NCI-H1436 treated with DMSO at 0.1 percent for 48 hours (cell line): Measurements from ENCODE around the gene IER5L.
"Not testable (repeated sequence)": the region's sequence is repeated elsewhere in the genome, so short reads cannot be mapped to it uniquely, and the experiment has no call there.

Experiments
- DNase-seq: peaks from one replicate; lab custom pipeline; 2025; lab: John Stamatoyannopoulos, UW

Gene IER5L

GRCh38 chr9:129202613-129203555, 24.8 kb upstream of the IER5L start:
- no peak for DNase-seq

- no peak for DNase-seq
Observed at GRCh38 chr9:129201866-129202265, 23.8 kb upstream of the IER5L start.

- DNase-seq: no peak
Observed at GRCh38 chr9:129201289-129201688, 23.2 kb upstream of the IER5L start.

GRCh38 chr9:129200255-129200654, 22.2 kb upstream of the IER5L start:
- no peak for DNase-seq

- DNase-seq: no peak
Observed at GRCh38 chr9:129199044-129199435, 21.0 kb upstream of the IER5L start.

- no peak for DNase-seq
Observed at GRCh38 chr9:129198319-129199043, 20.4 kb upstream of the IER5L start.

GRCh38 chr9:129197978-129198318, 19.9 kb upstream of the IER5L start:
- DNase-seq: no peak

GRCh38 chr9:129197045-129197444, 19.0 kb upstream of the IER5L start:
- DNase-seq: not testable (repeated sequence)

- no peak for DNase-seq
Observed at GRCh38 chr9:129195606-129196005, 17.5 kb upstream of the IER5L start.

GRCh38 chr9:129194221-129194620, 16.2 kb upstream of the IER5L start:
- no peak for DNase-seq

GRCh38 chr9:129193655-129194054, 15.6 kb upstream of the IER5L start:
- no peak for DNase-seq

- DNase-seq: no peak
Observed at GRCh38 chr9:129191234-129191633, 13.2 kb upstream of the IER5L start.

- DNase-seq: not testable (repeated sequence)
Observed at GRCh38 chr9:129189971-129190370, 11.9 kb upstream of the IER5L start.

- DNase-seq: no peak
Observed at GRCh38 chr9:129187042-129187441, 9.0 kb upstream of the IER5L start.

GRCh38 chr9:129185991-129186390, 7.9 kb upstream of the IER5L start:
- DNase-seq: no peak

- no peak for DNase-seq
Observed at GRCh38 chr9:129185402-129185801, 7.3 kb upstream of the IER5L start.

GRCh38 chr9:129184596-129185122, 6.6 kb upstream of the IER5L start:
- DNase-seq: no peak

- no peak for DNase-seq
Observed at GRCh38 chr9:129184219-129184524, 6.1 kb upstream of the IER5L start.

GRCh38 chr9:129183495-129184218, 5.6 kb upstream of the IER5L start:
- no peak for DNase-seq

- DNase-seq: no peak
Observed at GRCh38 chr9:129182625-129183494, 4.8 kb upstream of the IER5L start.

- DNase-seq: no peak
Observed at GRCh38 chr9:129182122-129182521, 4.1 kb upstream of the IER5L start.

- no peak for DNase-seq
Observed at GRCh38 chr9:129181246-129181645, 3.2 kb upstream of the IER5L start.
